Spinal cord (tissue), 10 donors: ENCODE measurements around the gene ACOT7. TPM values are rescaled to one million over a fixed set of nuclear protein-coding genes. Genes with fewer than 3 reads are reported as not detected.
"Not testable (repeated sequence)": the region's sequence is repeated elsewhere in the genome, so short reads cannot be mapped to it uniquely, and the experiment has no call there.

Experiments used
- DNase-seq, 6 donors: peaks; one replicate each; pipeline versions ENCODE4 v3.0.0 to v3.0.0-alpha.2; 2013 to 2015; ENCODE audit warnings: low spot score in 6 of 6, low read depth in 4 of 6
- H3K27ac ChIP-seq: one replicate; pipeline ENCODE4 v1.5.1; 2013; ENCODE audit warnings: low read depth, low read length, control low read depth
- H3K27me3 ChIP-seq: one replicate; pipeline ENCODE4 v1.6.1; 2013; ENCODE audit warnings: low read length; ENCODE audit not compliant: control insufficient read depth, insufficient read depth
- H3K36me3 ChIP-seq: one replicate; pipeline ENCODE4 v1.6.1; 2013; ENCODE audit warnings: low read length; ENCODE audit not compliant: control insufficient read depth, insufficient read depth
- H3K4me1 ChIP-seq: one replicate; pipeline ENCODE4 v1.6.1; 2013; ENCODE audit warnings: low read length; ENCODE audit not compliant: control insufficient read depth, insufficient read depth
- H3K4me3 ChIP-seq: one replicate; pipeline ENCODE4 v1.5.1; 2013; ENCODE audit warnings: low read depth, low read length, control low read depth
- H3K9me3 ChIP-seq: one replicate; pipeline ENCODE4 v1.6.1; 2013; ENCODE audit warnings: low read length; ENCODE audit not compliant: control insufficient read depth, insufficient read depth
- WGBS: methylation state at CpG from one replicate; pipeline ENCODE4 v1.1.5; 2013; ENCODE audit warnings: missing lambda C conversion rate; ENCODE audit not compliant: insufficient coverage; 5-methylcytosine and 5-hydroxymethylcytosine counted together
- polyA plus RNA-seq, 2 donors: library from polyadenylated mRNA; unstranded; fragments of 120-200 nt; gene quantifications; one replicate each; pipeline ENCODE4 v1.2.1, GENCODE V29; 2013; ENCODE audit not compliant: insufficient read length in 2 of 2
- total RNA-seq, 2 donors: library from RNA; depleted of rRNA in 1 of 2; stranded (reverse); fragments of 120-200 nt in 1 of 2; fragments of >200 nt in 1 of 2; gene quantifications; one replicate each; pipeline versions ENCODE4 v1.2.3 to v1.2.4, GENCODE V29; 2013 to 2014
- donor health status: healthy.

ACOT7 gene
- total and polyA plus RNA-seq, 4 donors: 31.8 to 198 (median 128) TPM

GRCh38 chr1:6408023-6408422, 14.5 kb upstream of the ACOT7 start:
- DNase-seq: no peak
- Histone ChIP-seq H3K36me3 (no peaks in the 10 kb centered on the region), H3K4me1 (no peaks in the 10 kb centered on the region), H3K4me3 (no peak overlapping the region), H3K9me3 (no peaks in the 10 kb centered on the region), H3K27me3 (peaks cover 5% of the 10 kb centered on the region), H3K27ac (no peak overlapping the region)
- no CpG with 5 or more reads among the region's 6 CpGs for WGBS

DNA sequence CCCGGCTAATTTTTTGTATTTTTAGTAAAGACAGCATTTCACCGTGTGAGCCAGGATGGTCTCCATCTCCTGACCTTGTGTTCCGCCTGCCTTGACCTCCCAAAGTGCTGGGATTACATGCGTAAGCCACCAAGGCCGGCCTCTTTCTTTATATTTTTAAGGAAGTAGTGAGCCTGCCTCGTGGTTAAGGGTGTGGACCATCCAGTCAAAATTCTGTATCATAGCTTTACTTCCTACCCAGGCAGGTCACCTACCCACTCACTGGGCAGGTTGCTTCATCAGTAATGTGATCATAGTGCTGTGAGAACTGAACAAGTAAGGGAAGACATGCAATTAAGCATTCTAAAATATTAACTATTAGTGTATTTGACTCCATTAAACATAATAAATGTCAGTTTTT, 8.1 kb upstream of the ACOT7 start:
- Histone ChIP-seq H3K27ac (no peak overlapping the region), H3K4me3 (no peak overlapping the region), H3K27me3 (peaks cover 8% of the 10 kb centered on the region), H3K4me1 (peaks cover 2% of the 10 kb centered on the region), H3K36me3 (no peaks in the 10 kb centered on the region), H3K9me3 (no peaks in the 10 kb centered on the region)
- 94% methylated on average over 2 of the region's 6 CpGs for WGBS
- no peak for DNase-seq

- H3K36me3 ChIP-seq: no peaks in the 10 kb centered on the region
- H3K27ac ChIP-seq: no peak overlapping the region
- DNase-seq: no peak
- no CpG with 5 or more reads among the region's 3 CpGs for WGBS
- no peak overlapping the region for H3K4me3 ChIP-seq
- H3K27me3 ChIP-seq: peaks cover 3% of the 10 kb centered on the region
- H3K9me3 ChIP-seq: no peaks in the 10 kb centered on the region
- H3K4me1 ChIP-seq: peaks cover 4% of the 10 kb centered on the region
Observed at GRCh38 chr1:6399294-6399693, 5.7 kb upstream of the ACOT7 start.

GRCh38 chr1:6397844-6398441, 4.4 kb upstream of the ACOT7 start:
- no peak overlapping the region for H3K27ac ChIP-seq
- no peak overlapping the region for H3K4me3 ChIP-seq
- 78% methylated on average over 8 of the region's 10 CpGs for WGBS
- H3K9me3 ChIP-seq: no peaks in the 10 kb centered on the region
- H3K36me3 ChIP-seq: no peaks in the 10 kb centered on the region
- peaks cover 3% of the 10 kb centered on the region for H3K27me3 ChIP-seq
- peaks cover 9% of the 10 kb centered on the region for H3K4me1 ChIP-seq
- no peak for DNase-seq

DNA sequence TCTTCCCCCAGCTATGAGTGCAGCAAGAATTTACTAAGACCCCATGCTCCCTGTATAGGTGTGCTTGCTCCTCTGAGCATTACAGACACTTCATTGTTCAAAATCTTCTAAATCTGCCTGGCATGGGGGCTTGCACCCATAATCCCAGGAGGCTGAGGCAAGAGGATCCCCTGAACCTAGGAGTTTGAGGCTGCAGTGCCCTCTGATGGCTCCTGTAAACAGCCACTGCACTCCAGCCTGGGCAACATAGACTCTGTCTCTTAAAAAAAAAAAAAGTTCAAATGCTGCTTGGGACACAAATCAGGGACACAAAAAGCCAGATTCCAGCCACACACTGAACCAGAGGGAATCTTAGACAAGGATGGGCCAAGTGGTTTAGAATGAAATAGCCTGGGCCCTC, 3.4 kb upstream of the ACOT7 start:
- H3K36me3 ChIP-seq: no peaks in the 10 kb centered on the region
- no peak for DNase-seq
- peaks cover 14% of the 10 kb centered on the region for H3K4me1 ChIP-seq
- H3K27ac ChIP-seq: no peak overlapping the region
- no peak overlapping the region for H3K4me3 ChIP-seq
- H3K9me3 ChIP-seq: no peaks in the 10 kb centered on the region
- peaks cover 3% of the 10 kb centered on the region for H3K27me3 ChIP-seq

- not testable (repeated sequence) for H3K4me3 ChIP-seq, H3K27ac ChIP-seq, H3K9me3 ChIP-seq, DNase-seq, H3K27me3 ChIP-seq, H3K36me3 ChIP-seq
- WGBS: 97% methylated on average over 32 of the region's 34 CpGs
- peaks cover 23% of the 10 kb centered on the region for H3K4me1 ChIP-seq
Observed at GRCh38 chr1:6395781-6396244, 2.2 kb upstream of the ACOT7 start.

- H3K4me3 ChIP-seq, H3K27me3 ChIP-seq, H3K27ac ChIP-seq, DNase-seq, H3K9me3 ChIP-seq, H3K36me3 ChIP-seq: not testable (repeated sequence)
- H3K4me1 ChIP-seq: peaks cover 23% of the 10 kb centered on the region
- 93% methylated on average over 3 of the region's 8 CpGs for WGBS
Observed at GRCh38 chr1:6395130-6395529, 1.6 kb upstream of the ACOT7 start.

- DNase-seq: no peak
- Histone ChIP-seq H3K27me3 (peaks cover 3% of the 10 kb centered on the region), H3K4me1 (peaks cover 23% of the 10 kb centered on the region), H3K36me3 (no peaks in the 10 kb centered on the region), H3K27ac (no peak overlapping the region), H3K9me3 (no peaks in the 10 kb centered on the region), H3K4me3 (peak overlapping the region; percentile 49)
- WGBS: under 1% methylated on average over 83 of the region's 83 CpGs
Observed at GRCh38 chr1:6392809-6393399, 663 bp downstream of the ACOT7 start.

DNA sequence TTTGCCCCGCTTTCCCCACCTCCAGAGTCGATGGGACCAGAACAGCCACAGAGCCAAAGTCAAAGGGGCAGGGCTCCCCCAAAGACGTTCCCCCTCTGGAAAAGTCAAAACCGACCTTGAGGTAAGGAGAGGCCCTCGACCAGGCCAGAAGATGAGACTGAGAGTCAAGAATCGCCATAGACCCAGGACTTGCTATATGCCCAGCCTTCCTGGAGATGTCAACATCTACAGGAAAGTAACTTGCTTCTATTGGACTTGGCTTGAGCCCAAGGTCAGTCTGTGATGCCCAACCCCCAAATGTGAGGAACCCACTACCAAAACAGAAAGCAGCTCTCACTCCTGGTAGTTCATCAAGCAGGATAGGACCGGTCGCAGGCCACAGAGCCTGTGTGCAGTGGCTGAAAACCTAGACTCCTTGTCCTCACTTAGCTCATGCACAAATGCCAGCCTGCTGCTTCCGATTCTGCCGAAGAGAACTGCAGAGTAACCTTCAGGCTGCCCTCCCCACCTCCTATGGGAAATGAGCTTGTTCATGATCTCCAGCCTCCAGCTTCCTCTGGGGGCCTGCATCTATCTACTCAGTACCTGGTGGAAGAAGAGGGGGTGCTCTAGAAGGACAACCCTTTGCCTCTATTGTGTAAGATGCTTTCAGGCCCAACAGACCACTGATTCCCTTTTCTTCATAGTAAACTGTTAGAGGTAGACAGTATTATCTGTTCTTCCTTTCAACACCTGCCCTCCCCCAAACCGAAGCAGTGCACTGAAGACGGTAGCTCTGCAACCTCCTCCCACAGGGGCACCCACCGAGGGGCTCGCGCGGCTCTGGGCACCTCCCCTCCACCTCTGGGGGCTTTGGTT, 1.4 kb downstream of the ACOT7 start:
- Histone ChIP-seq H3K4me1 (peaks cover 23% of the 10 kb centered on the region), H3K36me3 (no peaks in the 10 kb centered on the region), H3K4me3 (peak overlapping the region; percentile 29), H3K27me3 (no peaks in the 10 kb centered on the region), H3K27ac (no peak overlapping the region), H3K9me3 (no peaks in the 10 kb centered on the region)
- 33% methylated on average over 12 of the region's 16 CpGs for WGBS
- DNase-seq: peak in 2 of 6 donors; percentile 49 to 64
